ENCODE measurements around the gene PTCD2. TPM values are rescaled to one million over a fixed set of nuclear protein-coding genes. Genes with fewer than 3 reads are reported as not detected.

Gene PTCD2
- total RNA-seq, 4 donors from 2014 or later: 2.7 to 7.2 (median 5.4) TPM

DNA sequence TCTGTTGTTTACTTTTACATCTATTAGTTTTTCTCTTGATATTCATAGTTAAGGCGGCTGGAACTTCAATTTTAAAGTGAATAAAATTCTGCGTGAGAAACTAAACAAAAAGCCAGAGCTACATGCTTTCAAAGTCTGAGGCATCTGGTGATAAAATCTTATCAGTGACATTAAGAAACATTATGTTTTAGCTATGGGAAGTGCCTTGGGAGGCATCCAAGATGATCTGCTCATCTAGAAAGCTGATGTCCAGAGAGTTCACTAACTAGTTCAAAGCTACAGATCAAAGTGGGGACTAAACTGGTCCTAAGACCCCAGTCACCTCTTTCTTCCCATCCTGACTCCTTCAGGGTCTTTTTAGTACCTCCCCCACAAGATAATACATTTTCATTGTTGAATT is 37.3 kb upstream of the PTCD2 start:
- TF ChIP-seq CTCF (IDR thresholded peaks at IDR 0.05) (no peak), POLR2A (IDR thresholded peaks at IDR 0.05) (no peak), POLR2AphosphoS5 (IDR thresholded peaks at IDR 0.05) (no peak), EP300 (IDR thresholded peaks at IDR 0.05) (no peak)
- no peaks in the 10 kb centered on the region for H3K9me3 ChIP-seq
- 30 to 38% methylated on average over 2 of the region's 2 CpGs for WGBS, 2 donors (ENCODE audit: low coverage in 1 of 2)
- H3K4me1 ChIP-seq: peaks cover 10 to 43% (median 22%) of the 10 kb centered on the region in 3 donors
- H3K4me3 ChIP-seq: no peak overlapping the region
- peak overlapping the region; percentile 50 to 80 (median 76) for H3K27ac ChIP-seq
- ATAC-seq: no peak
- H3K36me3 ChIP-seq: peaks cover 0 to 3% of the 10 kb centered on the region in 2 donors
- H3K27me3 ChIP-seq: no peaks in the 10 kb centered on the region

DNA sequence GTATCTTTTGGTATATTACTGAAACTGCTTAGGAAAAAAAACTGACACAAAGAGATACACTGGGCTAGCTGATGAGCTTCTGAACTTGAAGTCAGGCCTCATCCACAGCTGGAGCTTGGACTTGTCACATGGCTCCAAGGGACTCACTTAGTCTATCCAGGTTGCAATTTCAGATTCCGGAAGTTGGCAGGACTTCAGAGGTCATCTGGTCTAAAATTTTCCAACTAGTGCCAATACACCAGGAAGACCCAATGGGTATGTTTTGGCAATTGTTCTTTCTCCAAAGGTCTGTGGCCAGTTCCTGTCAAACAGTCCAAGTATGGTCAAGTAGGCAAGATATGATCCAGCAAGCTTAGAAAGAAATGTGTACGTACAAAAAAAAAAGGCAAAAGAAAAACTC is 36.8 kb upstream of the PTCD2 start:
- WGBS, 2 donors (ENCODE audit: low coverage in 1 of 2): 44 to 80% methylated on average over 1 of the region's 2 CpGs
- Histone ChIP-seq H3K27me3 (no peaks in the 10 kb centered on the region), H3K36me3 (peaks cover 0 to 3% of the 10 kb centered on the region in 2 donors), H3K27ac (peak overlapping the region in 2 of 4 donors; percentile 75 to 76), H3K4me3 (no peak overlapping the region), H3K4me1 (peaks cover 10 to 43% (median 22%) of the 10 kb centered on the region in 3 donors), H3K9me3 (no peaks in the 10 kb centered on the region)
- TF ChIP-seq CTCF (IDR thresholded peaks at IDR 0.05) (no peak), POLR2AphosphoS5 (IDR thresholded peaks at IDR 0.05) (no peak), EP300 (IDR thresholded peaks at IDR 0.05) (no peak), POLR2A (IDR thresholded peaks at IDR 0.05) (no peak)
- no peak for ATAC-seq

DNA sequence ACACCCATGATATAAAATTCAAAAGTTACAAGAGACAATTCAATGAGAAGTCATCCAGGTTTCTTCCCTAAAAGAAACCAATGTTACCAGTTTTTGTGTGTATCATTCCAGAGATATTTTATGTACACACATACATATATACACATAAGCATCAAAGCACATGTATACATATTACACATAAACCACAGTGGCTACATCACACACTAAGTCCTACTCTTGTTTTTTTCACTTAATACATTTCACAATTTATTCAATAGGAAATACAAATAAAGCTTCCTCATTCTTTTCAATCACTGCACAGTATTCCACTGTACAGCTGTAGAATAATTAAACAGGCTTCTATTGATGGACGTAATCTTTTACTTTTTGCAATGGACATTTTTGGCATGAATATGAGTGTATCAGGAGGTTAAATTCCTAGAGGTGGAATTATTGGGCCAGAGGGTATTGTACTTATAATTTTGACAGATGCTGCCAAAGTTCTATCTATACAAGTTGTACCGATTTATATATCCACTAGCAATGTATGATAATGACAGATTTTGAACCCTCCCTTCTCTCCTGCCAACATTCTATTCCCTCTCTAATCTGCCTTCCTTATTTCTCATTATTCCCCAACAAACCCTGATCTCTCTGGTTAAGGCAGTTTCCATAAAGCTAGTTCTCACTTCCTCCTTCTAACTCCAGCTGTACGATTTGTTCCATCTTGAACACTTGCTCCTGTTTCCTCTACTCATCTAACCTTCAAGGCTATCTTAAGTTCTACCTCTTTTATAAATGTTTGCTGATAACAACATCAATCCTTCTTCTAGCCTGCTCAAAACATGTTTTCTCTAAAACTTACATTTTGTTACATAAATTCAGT is 35.4 kb upstream of the PTCD2 start:
- Histone ChIP-seq H3K4me1 (peaks cover 10 to 45% (median 22%) of the 10 kb centered on the region in 3 donors), H3K27ac (no peak overlapping the region), H3K36me3 (peaks cover 0 to 3% of the 10 kb centered on the region in 2 donors), H3K9me3 (no peaks in the 10 kb centered on the region), H3K27me3 (no peaks in the 10 kb centered on the region), H3K4me3 (no peak overlapping the region)
- WGBS, 2 donors (ENCODE audit: low coverage in 1 of 2): 75 to 85% methylated on average over 3 of the region's 3 CpGs
- ATAC-seq: no peak
- TF ChIP-seq POLR2A (IDR thresholded peaks at IDR 0.05): no peak
- no peak for TF ChIP-seq EP300 (IDR thresholded peaks at IDR 0.05)
- TF ChIP-seq CTCF (IDR thresholded peaks at IDR 0.05): no peak
- no peak for TF ChIP-seq POLR2AphosphoS5 (IDR thresholded peaks at IDR 0.05)

DNA sequence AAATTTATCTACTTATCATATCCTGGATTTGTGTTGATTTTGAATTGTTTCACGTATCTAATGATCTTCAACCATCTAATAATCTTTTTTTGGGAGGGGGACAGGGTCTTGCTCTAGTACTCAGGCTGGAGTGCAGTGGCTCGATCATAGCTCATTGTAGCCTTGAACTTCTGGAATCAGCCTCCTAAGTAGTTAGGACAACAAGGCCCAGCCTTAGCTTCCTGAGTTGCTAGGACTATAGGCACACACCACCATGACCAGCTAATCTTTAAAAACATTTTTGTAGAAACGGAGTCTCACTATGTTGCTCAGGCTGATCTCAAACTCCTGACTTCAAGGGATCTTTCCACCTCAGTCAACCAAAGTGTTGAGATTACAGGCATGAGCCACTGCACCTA is 34.8 kb upstream of the PTCD2 start:
- H3K9me3 ChIP-seq: no peaks in the 10 kb centered on the region
- peaks cover 0 to 9% of the 10 kb centered on the region in 2 donors for H3K36me3 ChIP-seq
- no peak overlapping the region for H3K27ac ChIP-seq
- 50 to 96% methylated on average over 2 to 3 of the region's 3 CpGs for WGBS, 2 donors (ENCODE audit: low coverage in 1 of 2)
- no peaks in the 10 kb centered on the region for H3K27me3 ChIP-seq
- TF ChIP-seq EP300 (IDR thresholded peaks at IDR 0.05): no peak
- no peak for TF ChIP-seq CTCF (IDR thresholded peaks at IDR 0.05)
- TF ChIP-seq POLR2A (IDR thresholded peaks at IDR 0.05): no peak
- no peak for TF ChIP-seq POLR2AphosphoS5 (IDR thresholded peaks at IDR 0.05)
- H3K4me3 ChIP-seq: no peak overlapping the region
- H3K4me1 ChIP-seq: peaks cover 10 to 39% (median 22%) of the 10 kb centered on the region in 3 donors
- ATAC-seq: no peak

GRCh38 chr5:72286798-72287197 is 33.4 kb upstream of the PTCD2 start:
- H3K4me3 ChIP-seq: no peak overlapping the region
- ATAC-seq: no peak
- peaks cover 0 to 15% of the 10 kb centered on the region in 2 donors for H3K36me3 ChIP-seq
- H3K27ac ChIP-seq: no peak overlapping the region
- H3K9me3 ChIP-seq: no peaks in the 10 kb centered on the region
- no peaks in the 10 kb centered on the region for H3K27me3 ChIP-seq
- TF ChIP-seq CTCF (IDR thresholded peaks at IDR 0.05): no peak
- no peak for TF ChIP-seq POLR2A (IDR thresholded peaks at IDR 0.05)
- TF ChIP-seq EP300 (IDR thresholded peaks at IDR 0.05): no peak
- TF ChIP-seq POLR2AphosphoS5 (IDR thresholded peaks at IDR 0.05): no peak
- peaks cover 6 to 25% (median 12%) of the 10 kb centered on the region in 3 donors for H3K4me1 ChIP-seq
- WGBS, 2 donors (ENCODE audit: low coverage in 1 of 2): 89 to 98% methylated on average over 3 to 5 of the region's 5 CpGs
